ENCODE measurements around the gene ALK. TPM values are rescaled to one million over a fixed set of nuclear protein-coding genes. Genes with fewer than 3 reads are reported as not detected.

Gene ALK
- total RNA-seq, 1 donor from 2014 or later = 0.27 TPM

DNA sequence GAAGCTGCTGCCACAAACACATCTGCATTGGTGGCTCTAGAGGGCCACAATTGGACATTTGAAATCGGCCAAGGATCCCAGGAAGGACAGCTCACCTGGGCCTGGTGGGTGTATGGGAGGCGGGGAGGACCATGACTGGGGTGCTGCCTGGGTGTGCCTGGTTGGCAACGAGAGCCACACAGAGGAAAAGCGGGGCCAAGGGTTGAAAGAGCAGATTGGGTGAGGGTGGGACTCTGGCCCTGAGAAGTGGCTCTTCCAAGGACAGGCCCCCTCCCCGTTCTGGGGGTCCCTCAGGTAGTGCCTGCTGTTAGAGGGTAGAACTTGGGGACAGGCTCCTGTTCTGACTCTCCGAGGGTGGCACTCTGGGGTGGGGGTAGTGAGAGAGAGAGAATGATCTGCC, 703.3 kb downstream of the ALK start:
- DNase-seq (ENCODE audit: low read depth) = no peak

- no peak for DNase-seq (ENCODE audit: low read depth)
Measured at GRCh38 chr2:29216609-29216909, 704.8 kb downstream of the ALK start.

GRCh38 chr2:29215739-29216608, 705.4 kb downstream of the ALK start:
- DNase-seq (ENCODE audit: low read depth) = no peak

DNA sequence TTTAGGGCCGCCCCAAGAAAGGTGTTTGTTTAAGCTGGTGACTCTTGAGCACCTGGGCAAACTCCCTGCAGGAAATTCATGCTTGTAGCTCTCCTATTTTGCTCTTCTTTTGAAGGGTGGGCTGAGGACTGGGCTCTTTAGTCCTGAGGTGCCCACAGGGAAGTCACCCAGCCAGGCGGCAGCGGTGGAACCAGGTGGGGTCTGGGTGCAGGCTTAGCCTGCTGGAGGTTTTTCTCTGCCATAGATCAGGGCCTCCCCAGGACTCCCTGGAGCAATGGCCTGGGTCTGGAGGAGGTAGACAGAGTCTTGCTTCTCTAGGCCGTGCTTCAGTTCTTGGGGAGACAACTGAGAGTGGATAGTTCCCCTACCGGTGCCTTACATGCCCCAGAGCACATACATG, 706.3 kb downstream of the ALK start:
- DNase-seq (ENCODE audit: low read depth) = no peak

- DNase-seq (ENCODE audit: low read depth) = peak; percentile 10
Measured at GRCh38 chr2:29213888-29214291, 707.5 kb downstream of the ALK start.

- DNase-seq (ENCODE audit: low read depth) = no peak
Measured at GRCh38 chr2:29212009-29212408, 709.4 kb downstream of the ALK start.

GRCh38 chr2:29209551-29209950, 711.8 kb downstream of the ALK start:
- DNase-seq (ENCODE audit: low read depth) = no peak

GRCh38 chr2:29207352-29208148, 713.8 kb downstream of the ALK start:
- no peak for DNase-seq (ENCODE audit: low read depth)

GRCh38 chr2:29206941-29207340, 714.4 kb downstream of the ALK start:
- DNase-seq (ENCODE audit: low read depth) = no peak

- no peak for DNase-seq (ENCODE audit: low read depth)
Measured at GRCh38 chr2:29202819-29203495, 718.4 kb downstream of the ALK start.

GRCh38 chr2:29201979-29202378, 719.4 kb downstream of the ALK start:
- DNase-seq (ENCODE audit: low read depth) = no peak

DNA sequence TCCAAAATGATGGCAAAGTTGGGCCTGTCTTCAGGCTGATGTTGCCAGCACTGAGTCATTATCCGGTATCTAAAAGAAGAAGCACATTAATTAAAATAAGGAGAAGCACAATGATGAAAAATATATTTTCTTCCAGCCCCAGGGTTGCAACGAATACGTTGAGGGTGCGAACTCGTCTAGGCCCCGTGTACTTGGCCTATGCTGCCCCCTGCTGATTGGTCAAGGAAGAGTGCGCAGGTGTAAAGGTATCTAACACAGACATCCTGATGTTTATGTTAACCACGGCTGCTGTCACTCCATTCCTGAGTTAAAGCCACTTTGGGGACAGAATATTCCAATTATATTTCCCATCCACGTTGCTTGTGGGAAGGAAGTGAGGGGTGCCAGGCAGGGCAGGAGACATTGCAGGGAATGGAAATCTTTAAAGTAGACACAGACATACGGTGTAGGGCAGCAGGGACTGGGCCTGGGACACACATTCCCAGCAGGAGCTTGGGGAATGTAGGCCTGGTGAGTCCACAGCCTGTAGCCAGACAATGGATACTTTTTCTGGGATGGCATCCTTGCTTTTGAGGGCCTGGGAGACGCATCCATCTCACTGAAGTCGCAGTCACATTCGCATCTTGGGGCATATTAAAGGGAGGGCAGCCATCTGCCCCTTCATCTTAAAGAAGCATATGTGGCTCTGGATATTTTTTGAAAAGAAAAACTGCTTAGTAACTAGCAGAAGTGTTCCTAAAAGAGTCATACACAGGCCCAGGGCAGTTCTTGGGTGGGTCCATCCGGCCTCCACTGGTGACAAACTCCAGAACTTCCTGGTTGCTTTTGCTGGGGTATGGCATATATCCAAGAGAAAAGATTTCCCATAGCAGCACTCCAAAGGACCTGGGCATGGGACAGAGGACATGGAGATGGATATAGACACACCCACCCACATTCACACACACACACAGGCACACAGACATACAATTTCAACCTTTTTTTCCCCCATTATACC, 724.3 kb downstream of the ALK start:
- DNase-seq (ENCODE audit: low read depth) = peak; percentile 53

- no peak for DNase-seq (ENCODE audit: low read depth)
Measured at GRCh38 chr2:29195796-29196195, 725.6 kb downstream of the ALK start.

DNA sequence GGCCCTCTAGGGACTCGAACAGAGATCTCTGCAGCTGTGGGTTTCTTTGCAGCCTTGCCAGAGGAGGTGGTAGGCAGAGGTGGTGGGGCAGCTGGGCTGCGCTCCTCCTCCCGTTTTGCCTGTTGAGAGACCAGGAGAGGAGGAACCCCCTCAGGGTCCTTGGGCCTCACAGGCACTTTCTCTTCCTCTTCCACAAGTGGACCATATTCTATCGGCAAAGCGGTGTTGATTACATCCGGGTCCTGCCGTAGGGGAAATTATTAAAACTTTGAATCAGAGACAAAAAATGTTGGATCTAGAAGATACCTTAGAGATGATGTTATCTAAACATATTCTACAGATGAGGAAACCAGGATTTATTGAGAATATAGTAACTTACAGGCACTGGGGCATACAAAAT, 727.7 kb downstream of the ALK start:
- no peak for DNase-seq (ENCODE audit: low read depth)

GRCh38 chr2:29193111-29193510, 728.3 kb downstream of the ALK start:
- DNase-seq (ENCODE audit: low read depth) = no peak

GRCh38 chr2:29192526-29192925, 728.9 kb downstream of the ALK start:
- DNase-seq (ENCODE audit: low read depth) = no peak

DNA sequence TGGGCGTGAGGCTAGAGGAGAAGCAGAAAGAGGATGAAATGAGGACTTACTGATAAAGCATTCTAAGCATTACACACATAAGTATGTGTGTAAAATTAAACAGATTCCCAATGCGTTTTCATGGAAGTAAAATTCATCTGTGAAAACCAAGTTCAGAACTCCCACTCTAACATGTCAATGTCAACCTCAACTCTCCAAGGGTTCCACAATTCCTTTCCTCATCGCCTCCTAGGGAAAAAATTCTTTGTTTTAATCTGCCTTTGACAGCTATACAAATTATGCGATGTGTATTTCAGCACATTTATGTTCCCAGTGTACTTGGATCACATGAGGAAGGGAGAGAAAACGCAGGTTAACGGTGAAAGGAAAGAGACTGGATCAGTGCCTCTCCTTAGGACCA, 729.6 kb downstream of the ALK start:
- DNase-seq (ENCODE audit: low read depth) = no peak

DNA sequence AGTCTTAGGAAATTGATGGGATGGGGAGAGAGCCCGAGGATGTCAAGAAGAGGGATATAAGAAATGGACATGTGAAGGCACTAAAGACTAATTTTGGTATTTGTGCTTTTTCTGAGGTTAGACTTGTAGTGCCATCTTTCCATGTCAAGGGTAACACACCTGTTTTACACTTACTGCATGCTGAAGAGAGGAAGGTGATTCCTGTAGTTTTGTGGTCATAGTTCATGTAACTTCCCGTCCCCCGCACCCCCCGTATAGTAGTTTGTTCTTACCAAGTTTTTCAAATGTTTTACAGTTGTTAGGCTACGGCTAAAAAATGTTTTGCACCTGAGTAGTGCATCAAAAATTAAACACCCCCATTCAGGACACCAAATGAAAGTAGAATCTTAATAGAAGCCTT, 732.3 kb downstream of the ALK start:
- DNase-seq (ENCODE audit: low read depth) = no peak

- DNase-seq (ENCODE audit: low read depth) = no peak
Measured at GRCh38 chr2:29187926-29188325, 733.5 kb downstream of the ALK start.

DNA sequence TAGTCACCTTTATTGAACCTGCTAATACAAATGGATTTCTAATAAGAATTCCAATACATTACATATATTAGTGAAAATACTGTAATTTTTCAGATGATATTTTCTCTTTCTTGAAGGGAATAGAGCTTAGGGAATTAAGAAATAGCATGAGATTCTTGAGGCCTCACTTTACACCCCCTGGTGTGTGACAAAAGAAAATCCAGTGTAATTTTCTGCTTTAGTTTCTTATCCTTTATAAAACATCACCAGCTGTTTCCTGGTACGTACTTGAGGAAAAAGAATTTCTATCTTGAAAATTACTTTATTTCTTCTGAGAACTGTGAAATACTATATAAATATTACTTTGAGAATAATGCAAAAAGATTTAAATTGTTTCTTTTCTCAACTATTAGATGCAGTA, 734.6 kb downstream of the ALK start:
- no peak for DNase-seq (ENCODE audit: low read depth)

DNA sequence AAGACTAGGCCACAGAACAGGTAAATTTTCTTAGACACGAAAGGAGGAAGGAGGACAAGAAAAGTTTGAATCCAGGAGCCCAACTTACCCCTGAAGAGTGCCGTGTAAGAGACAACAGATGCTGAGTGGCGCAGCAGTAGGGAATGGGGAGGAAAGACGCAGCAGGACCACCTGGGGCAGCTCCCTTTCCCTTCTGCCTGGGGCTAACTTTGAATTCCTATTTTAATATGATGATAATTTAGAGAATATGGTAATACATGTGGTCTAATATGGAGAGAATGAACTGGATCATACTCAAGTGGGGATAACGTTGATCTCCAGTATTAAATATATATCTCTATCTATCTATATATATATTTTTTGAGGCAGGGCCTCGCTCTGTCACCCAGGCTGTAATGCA, 736.9 kb downstream of the ALK start:
- DNase-seq (ENCODE audit: low read depth) = no peak

Measured in myocyte (in vitro differentiated cells).